ENCODE measurements around the gene SH2B3. TPM values are rescaled to one million over a fixed set of nuclear protein-coding genes. Genes with fewer than 3 reads are reported as not detected.

The SH2B3 gene
- polyA plus RNA-seq, 1 donor from 2014 or later = 3.0 TPM

DNA sequence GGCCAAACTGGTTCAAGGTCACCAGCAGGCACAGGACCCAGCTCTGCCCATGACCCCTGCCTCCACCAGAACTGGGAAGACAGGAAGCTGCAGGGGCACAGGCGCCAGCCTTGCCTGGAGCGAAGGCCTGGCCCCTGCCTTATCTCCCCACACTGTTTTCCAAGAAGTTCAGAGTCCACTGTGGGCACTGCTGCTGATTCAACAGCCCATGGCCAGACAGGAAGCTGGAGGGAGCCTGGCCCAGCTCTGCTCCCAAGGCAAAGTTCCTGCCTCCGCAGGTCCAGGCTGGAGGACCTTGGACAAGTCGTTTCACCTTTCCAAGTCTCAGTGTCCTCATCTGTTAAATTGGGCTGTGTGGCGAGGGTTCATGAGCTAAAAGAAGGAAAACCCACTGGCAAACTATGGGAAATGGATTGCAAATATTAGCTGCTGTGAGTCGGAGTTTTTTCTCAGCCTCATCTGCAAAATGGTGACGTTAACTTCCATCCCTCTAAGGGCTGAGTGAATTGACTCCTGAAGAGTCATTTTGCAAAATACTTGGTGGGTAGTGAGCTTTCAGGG is 38.0 kb upstream of the SH2B3 start:
- Histone ChIP-seq H3K36me3 (ENCODE audit: insufficient read depth, low read length) (no peaks in the 10 kb centered on the region), H3K4me2 (ENCODE audit: low read length) (peak overlapping the region; percentile 91), H3K9me2 (ENCODE audit: insufficient read depth, low read length) (no peaks in the 10 kb centered on the region), H3K4me3 (ENCODE audit: low read length) (peak overlapping the region; percentile 99), H3K9ac (ENCODE audit: low read length) (peak overlapping the region; percentile 82), H3F3A (ENCODE audit: insufficient read depth, low read length, poor library complexity, severe bottlenecking) (no peaks in the 10 kb centered on the region), H3K27ac (ENCODE audit: low read length) (no peak overlapping the region), H2AFZ (ENCODE audit: low read depth, low read length) (no peak overlapping the region), H3K79me2 (replicated peaks; ENCODE audit: insufficient read depth, low read length) (peaks cover 21% of the 10 kb centered on the region), H3K27me3 (ENCODE audit: insufficient read depth, low read depth, low read length) (no peaks in the 10 kb centered on the region), H4K20me1 (ENCODE audit: insufficient read depth) (no peaks in the 10 kb centered on the region), H3K9me3 (ENCODE audit: low read length) (no peaks in the 10 kb centered on the region)
- no peak for TF ChIP-seq POLR2AphosphoS5 (IDR thresholded peaks at IDR 0.05)
- no peak for TF ChIP-seq TAF1 (IDR thresholded peaks at IDR 0.05; ENCODE audit: low read depth)
- TF ChIP-seq RAD21 (conservative IDR thresholded peaks at IDR 0.05) = no peak
- TF ChIP-seq, protein P1, sequence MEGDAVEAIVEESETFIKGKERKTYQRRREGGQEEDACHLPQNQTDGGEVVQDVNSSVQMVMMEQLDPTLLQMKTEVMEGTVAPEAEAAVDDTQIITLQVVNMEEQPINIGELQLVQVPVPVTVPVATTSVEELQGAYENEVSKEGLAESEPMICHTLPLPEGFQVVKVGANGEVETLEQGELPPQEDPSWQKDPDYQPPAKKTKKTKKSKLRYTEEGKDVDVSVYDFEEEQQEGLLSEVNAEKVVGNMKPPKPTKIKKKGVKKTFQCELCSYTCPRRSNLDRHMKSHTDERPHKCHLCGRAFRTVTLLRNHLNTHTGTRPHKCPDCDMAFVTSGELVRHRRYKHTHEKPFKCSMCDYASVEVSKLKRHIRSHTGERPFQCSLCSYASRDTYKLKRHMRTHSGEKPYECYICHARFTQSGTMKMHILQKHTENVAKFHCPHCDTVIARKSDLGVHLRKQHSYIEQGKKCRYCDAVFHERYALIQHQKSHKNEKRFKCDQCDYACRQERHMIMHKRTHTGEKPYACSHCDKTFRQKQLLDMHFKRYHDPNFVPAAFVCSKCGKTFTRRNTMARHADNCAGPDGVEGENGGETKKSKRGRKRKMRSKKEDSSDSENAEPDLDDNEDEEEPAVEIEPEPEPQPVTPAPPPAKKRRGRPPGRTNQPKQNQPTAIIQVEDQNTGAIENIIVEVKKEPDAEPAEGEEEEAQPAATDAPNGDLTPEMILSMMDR (IDR thresholded peaks at IDR 0.05; ENCODE audit: poor library complexity, severe bottlenecking) = no peak
- TF ChIP-seq, protein P2, sequence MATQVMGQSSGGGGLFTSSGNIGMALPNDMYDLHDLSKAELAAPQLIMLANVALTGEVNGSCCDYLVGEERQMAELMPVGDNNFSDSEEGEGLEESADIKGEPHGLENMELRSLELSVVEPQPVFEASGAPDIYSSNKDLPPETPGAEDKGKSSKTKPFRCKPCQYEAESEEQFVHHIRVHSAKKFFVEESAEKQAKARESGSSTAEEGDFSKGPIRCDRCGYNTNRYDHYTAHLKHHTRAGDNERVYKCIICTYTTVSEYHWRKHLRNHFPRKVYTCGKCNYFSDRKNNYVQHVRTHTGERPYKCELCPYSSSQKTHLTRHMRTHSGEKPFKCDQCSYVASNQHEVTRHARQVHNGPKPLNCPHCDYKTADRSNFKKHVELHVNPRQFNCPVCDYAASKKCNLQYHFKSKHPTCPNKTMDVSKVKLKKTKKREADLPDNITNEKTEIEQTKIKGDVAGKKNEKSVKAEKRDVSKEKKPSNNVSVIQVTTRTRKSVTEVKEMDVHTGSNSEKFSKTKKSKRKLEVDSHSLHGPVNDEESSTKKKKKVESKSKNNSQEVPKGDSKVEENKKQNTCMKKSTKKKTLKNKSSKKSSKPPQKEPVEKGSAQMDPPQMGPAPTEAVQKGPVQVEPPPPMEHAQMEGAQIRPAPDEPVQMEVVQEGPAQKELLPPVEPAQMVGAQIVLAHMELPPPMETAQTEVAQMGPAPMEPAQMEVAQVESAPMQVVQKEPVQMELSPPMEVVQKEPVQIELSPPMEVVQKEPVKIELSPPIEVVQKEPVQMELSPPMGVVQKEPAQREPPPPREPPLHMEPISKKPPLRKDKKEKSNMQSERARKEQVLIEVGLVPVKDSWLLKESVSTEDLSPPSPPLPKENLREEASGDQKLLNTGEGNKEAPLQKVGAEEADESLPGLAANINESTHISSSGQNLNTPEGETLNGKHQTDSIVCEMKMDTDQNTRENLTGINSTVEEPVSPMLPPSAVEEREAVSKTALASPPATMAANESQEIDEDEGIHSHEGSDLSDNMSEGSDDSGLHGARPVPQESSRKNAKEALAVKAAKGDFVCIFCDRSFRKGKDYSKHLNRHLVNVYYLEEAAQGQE (IDR thresholded peaks at IDR 0.05; ENCODE audit: borderline replicate concordance) = no peak
- TF ChIP-seq EP300 (conservative IDR thresholded peaks at IDR 0.05; ENCODE audit: poor library complexity, severe bottlenecking) = no peak
- no peak for TF ChIP-seq SMC3 (conservative IDR thresholded peaks at IDR 0.05; ENCODE audit: poor library complexity)
- no peak for TF ChIP-seq EZH2 (IDR thresholded peaks at IDR 0.05; ENCODE audit: borderline replicate concordance, insufficient read depth, low read length, poor library complexity, severe bottlenecking)
- no peak for TF ChIP-seq MXI1 (conservative IDR thresholded peaks at IDR 0.05; ENCODE audit: poor library complexity, severe bottlenecking)

DNA sequence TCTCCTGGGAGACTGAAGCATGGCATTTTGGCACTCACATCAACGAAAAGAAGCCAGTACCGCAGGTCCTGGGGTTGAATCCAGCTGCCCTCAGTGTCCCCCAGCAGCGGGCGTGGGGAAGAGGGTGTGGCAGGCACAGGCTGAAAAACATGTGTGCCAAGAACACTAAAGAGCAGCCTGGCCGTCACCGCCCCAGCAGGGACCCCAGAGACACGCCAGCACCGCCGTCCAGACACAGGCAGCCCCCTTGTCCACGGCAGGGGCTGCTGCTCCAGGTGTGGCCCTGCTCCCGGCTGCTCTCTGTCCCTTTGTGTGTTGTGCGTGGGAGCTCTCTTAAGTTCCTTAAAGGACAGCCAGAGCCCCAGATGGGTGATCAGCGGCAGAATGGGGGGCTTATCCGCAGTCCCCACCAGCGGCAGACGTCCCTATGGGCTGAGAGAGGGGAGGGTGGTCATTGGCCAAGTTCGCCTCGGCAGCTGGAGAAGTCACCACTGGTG is 37.4 kb upstream of the SH2B3 start:
- Histone ChIP-seq H3K9me2 (ENCODE audit: insufficient read depth, low read length) (no peaks in the 10 kb centered on the region), H3K9ac (ENCODE audit: low read length) (peak overlapping the region; percentile 82), H3K4me3 (ENCODE audit: low read length) (peak overlapping the region; percentile 99), H3K79me2 (replicated peaks; ENCODE audit: insufficient read depth, low read length) (peaks cover 21% of the 10 kb centered on the region), H3F3A (ENCODE audit: insufficient read depth, low read length, poor library complexity, severe bottlenecking) (no peaks in the 10 kb centered on the region), H3K27me3 (ENCODE audit: insufficient read depth, low read depth, low read length) (no peaks in the 10 kb centered on the region), H3K9me3 (ENCODE audit: low read length) (no peaks in the 10 kb centered on the region), H3K36me3 (ENCODE audit: insufficient read depth, low read length) (no peaks in the 10 kb centered on the region), H2AFZ (ENCODE audit: low read depth, low read length) (peak overlapping the region; percentile 45), H3K4me2 (ENCODE audit: low read length) (peak overlapping the region; percentile 91), H4K20me1 (ENCODE audit: insufficient read depth) (no peaks in the 10 kb centered on the region), H3K27ac (ENCODE audit: low read length) (no peak overlapping the region)
- no peak for TF ChIP-seq TAF1 (IDR thresholded peaks at IDR 0.05; ENCODE audit: low read depth)
- no peak for TF ChIP-seq POLR2AphosphoS5 (IDR thresholded peaks at IDR 0.05)
- TF ChIP-seq SMC3 (conservative IDR thresholded peaks at IDR 0.05; ENCODE audit: poor library complexity) = no peak
- no peak for TF ChIP-seq RAD21 (conservative IDR thresholded peaks at IDR 0.05)
- no peak for TF ChIP-seq EZH2 (IDR thresholded peaks at IDR 0.05; ENCODE audit: borderline replicate concordance, insufficient read depth, low read length, poor library complexity, severe bottlenecking)
- no peak for TF ChIP-seq EP300 (conservative IDR thresholded peaks at IDR 0.05; ENCODE audit: poor library complexity, severe bottlenecking)
- TF ChIP-seq, protein P2 (IDR thresholded peaks at IDR 0.05; ENCODE audit: borderline replicate concordance) = no peak
- TF ChIP-seq MXI1 (conservative IDR thresholded peaks at IDR 0.05; ENCODE audit: poor library complexity, severe bottlenecking) = no peak
- TF ChIP-seq, protein P1 (IDR thresholded peaks at IDR 0.05; ENCODE audit: poor library complexity, severe bottlenecking) = no peak

All from neural cell (in vitro differentiated cells).